Measurements from ENCODE around the gene KIAA0040. TPM values are rescaled to one million over a fixed set of nuclear protein-coding genes. Genes with fewer than 3 reads are reported as not detected.

KIAA0040 gene
- total RNA-seq, 1 experiment from 2014 or later = 0.31 TPM

DNA sequence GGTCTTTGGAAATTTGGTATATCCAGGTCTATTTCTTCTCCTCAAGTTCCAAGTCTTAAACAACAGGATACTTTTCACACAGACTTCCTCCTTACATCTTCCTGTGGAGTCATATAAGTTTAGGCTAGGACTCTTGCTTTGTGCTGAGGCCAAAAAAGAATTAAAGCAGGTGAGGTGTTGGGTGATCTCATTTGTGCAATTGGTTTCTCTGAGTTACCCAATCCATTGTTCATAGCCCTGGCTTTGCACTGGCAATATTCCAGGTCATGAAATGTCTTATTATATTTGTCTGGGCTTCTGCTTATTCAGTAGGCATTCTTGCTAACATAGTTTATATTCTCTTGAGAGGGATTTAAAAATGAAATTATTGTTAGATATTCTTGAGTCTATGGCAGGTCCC, 14.1 kb upstream of the KIAA0040 start:
- H3K9me3 ChIP-seq (ENCODE audit: control insufficient read depth, insufficient read depth, low read depth, low read length) = no peaks in the 10 kb centered on the region
- intact Hi-C loops (cut with micrococcal nuclease; ENCODE audit: unreplicated experiment) (no loop called here), in situ Hi-C loops (cut with HindIII; ENCODE audit: low pct_unique_long_range_greater_than_20kb, low sequenced_read_pairs) (no loop called here)
- DNase-seq (ENCODE audit: low read depth, low spot score) (no peak), ATAC-seq (no peak)
- no TSS peak for BruUV-seq (replicated peaks)
- ChIA-PET CTCF (no interaction called here), POLR2A (no interaction called here)
- H3K27ac ChIP-seq (ENCODE audit: low read length) = no peak overlapping the region
- no peaks in the 10 kb centered on the region for H3K4me1 ChIP-seq (ENCODE audit: control insufficient read depth, insufficient read depth, low read length)
- H3K4me3 ChIP-seq (ENCODE audit: low read depth in 2 of 2, low read length in 2 of 2) = no peak overlapping the region
- TF ChIP-seq SIN3A (IDR thresholded peaks at IDR 0.05; ENCODE audit: borderline replicate concordance, insufficient read depth, low read depth, low read length) = no peak
- no peak for TF ChIP-seq TCF7L2 (IDR thresholded peaks at IDR 0.05; ENCODE audit: low read depth, low read length)
- TF ChIP-seq POLR2AphosphoS5 (IDR thresholded peaks at IDR 0.05; ENCODE audit: low read depth, low read length) = no peak
- H3K27me3 ChIP-seq (ENCODE audit: control insufficient read depth, insufficient read depth, low read length) = peaks cover 2% of the 10 kb centered on the region; the same call in 1 of the 2 replicates
- no peaks in the 10 kb centered on the region for H3K36me3 ChIP-seq (ENCODE audit: control insufficient read depth, insufficient read depth, low read length)

DNA sequence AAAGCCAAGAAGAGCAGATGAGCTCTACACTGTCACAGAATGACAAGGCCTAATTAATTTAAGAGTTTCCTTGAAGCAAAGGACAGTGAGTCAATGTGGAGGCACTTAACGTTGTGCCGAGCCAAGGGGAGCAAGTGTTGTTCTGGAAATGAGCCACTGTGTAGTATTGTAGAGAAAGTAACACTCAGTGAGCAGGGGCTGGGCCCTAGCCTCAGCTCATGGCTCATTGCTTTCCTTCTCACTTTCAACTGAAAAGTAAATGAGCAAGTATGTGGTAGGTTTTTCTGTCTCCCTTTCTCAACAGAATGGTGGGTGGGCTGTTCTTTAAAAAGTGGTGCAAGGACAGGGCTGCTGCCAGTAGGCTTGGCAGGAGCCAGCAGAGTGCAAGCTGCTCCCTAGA, 11.8 kb upstream of the KIAA0040 start:
- in situ Hi-C loops (cut with HindIII; ENCODE audit: low pct_unique_long_range_greater_than_20kb, low sequenced_read_pairs) (no loop called here), intact Hi-C loops (cut with micrococcal nuclease; ENCODE audit: unreplicated experiment) (no loop called here)
- Histone ChIP-seq H3K36me3 (ENCODE audit: control insufficient read depth, insufficient read depth, low read length) (no peaks in the 10 kb centered on the region), H3K27me3 (ENCODE audit: control insufficient read depth, insufficient read depth, low read length) (peaks cover 8% of the 10 kb centered on the region), H3K4me3 (ENCODE audit: low read depth in 2 of 2, low read length in 2 of 2) (no peak overlapping the region), H3K4me1 (ENCODE audit: control insufficient read depth, insufficient read depth, low read length) (no peaks in the 10 kb centered on the region), H3K9me3 (ENCODE audit: control insufficient read depth, insufficient read depth, low read depth, low read length) (no peaks in the 10 kb centered on the region), H3K27ac (ENCODE audit: low read length) (no peak overlapping the region)
- POLR2A ChIA-PET = no interaction called here
- no peak for DNase-seq (ENCODE audit: low read depth, low spot score)
- BruUV-seq (replicated peaks) = no TSS peak
- TF ChIP-seq, protein P1, sequence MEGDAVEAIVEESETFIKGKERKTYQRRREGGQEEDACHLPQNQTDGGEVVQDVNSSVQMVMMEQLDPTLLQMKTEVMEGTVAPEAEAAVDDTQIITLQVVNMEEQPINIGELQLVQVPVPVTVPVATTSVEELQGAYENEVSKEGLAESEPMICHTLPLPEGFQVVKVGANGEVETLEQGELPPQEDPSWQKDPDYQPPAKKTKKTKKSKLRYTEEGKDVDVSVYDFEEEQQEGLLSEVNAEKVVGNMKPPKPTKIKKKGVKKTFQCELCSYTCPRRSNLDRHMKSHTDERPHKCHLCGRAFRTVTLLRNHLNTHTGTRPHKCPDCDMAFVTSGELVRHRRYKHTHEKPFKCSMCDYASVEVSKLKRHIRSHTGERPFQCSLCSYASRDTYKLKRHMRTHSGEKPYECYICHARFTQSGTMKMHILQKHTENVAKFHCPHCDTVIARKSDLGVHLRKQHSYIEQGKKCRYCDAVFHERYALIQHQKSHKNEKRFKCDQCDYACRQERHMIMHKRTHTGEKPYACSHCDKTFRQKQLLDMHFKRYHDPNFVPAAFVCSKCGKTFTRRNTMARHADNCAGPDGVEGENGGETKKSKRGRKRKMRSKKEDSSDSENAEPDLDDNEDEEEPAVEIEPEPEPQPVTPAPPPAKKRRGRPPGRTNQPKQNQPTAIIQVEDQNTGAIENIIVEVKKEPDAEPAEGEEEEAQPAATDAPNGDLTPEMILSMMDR (IDR thresholded peaks at IDR 0.05) = no peak
- TF ChIP-seq TCF7L2 (IDR thresholded peaks at IDR 0.05; ENCODE audit: low read depth, low read length) (no peak), SIN3A (IDR thresholded peaks at IDR 0.05; ENCODE audit: borderline replicate concordance, insufficient read depth, low read depth, low read length) (no peak), POLR2AphosphoS5 (IDR thresholded peaks at IDR 0.05; ENCODE audit: low read depth, low read length) (no peak)
- TF ChIP-seq, protein P2, sequence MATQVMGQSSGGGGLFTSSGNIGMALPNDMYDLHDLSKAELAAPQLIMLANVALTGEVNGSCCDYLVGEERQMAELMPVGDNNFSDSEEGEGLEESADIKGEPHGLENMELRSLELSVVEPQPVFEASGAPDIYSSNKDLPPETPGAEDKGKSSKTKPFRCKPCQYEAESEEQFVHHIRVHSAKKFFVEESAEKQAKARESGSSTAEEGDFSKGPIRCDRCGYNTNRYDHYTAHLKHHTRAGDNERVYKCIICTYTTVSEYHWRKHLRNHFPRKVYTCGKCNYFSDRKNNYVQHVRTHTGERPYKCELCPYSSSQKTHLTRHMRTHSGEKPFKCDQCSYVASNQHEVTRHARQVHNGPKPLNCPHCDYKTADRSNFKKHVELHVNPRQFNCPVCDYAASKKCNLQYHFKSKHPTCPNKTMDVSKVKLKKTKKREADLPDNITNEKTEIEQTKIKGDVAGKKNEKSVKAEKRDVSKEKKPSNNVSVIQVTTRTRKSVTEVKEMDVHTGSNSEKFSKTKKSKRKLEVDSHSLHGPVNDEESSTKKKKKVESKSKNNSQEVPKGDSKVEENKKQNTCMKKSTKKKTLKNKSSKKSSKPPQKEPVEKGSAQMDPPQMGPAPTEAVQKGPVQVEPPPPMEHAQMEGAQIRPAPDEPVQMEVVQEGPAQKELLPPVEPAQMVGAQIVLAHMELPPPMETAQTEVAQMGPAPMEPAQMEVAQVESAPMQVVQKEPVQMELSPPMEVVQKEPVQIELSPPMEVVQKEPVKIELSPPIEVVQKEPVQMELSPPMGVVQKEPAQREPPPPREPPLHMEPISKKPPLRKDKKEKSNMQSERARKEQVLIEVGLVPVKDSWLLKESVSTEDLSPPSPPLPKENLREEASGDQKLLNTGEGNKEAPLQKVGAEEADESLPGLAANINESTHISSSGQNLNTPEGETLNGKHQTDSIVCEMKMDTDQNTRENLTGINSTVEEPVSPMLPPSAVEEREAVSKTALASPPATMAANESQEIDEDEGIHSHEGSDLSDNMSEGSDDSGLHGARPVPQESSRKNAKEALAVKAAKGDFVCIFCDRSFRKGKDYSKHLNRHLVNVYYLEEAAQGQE (IDR thresholded peaks at IDR 0.05; ENCODE audit: insufficient read depth in 1 of 2, low read depth in 2 of 2, low read length in 1 of 2) = no peak
- ATAC-seq = no peak
- CTCF ChIA-PET = no interaction called here

DNA sequence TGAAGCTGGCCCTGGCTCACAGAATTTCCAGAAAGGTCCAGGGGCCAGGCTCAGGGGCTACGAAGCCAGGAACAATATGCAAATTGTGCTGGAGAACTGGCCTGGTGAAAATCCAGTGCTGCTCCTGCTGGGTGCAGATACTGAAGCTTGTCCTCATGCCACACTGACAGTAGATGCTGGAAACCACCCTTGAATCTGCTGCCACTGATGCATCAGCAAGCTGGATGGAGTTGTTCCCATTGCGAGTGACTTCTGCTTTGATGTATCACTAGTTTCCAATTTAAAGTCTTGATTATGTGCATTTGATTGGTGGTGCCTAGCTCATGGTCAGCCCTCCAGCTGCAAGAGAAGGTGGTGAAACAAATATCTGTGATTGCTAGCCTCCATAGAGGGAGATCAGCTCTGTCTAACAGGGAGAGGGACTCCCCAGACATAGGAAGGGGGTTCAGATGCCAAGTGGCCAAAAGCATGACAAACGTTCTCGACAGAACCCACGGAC, 11.0 kb upstream of the KIAA0040 start:
- H3K36me3 ChIP-seq (ENCODE audit: control insufficient read depth, insufficient read depth, low read length) = no peaks in the 10 kb centered on the region
- H3K9me3 ChIP-seq (ENCODE audit: control insufficient read depth, insufficient read depth, low read depth, low read length) = no peaks in the 10 kb centered on the region
- TF ChIP-seq SIN3A (IDR thresholded peaks at IDR 0.05; ENCODE audit: borderline replicate concordance, insufficient read depth, low read depth, low read length) = no peak
- BruUV-seq (replicated peaks) = no TSS peak
- no peak overlapping the region for H3K4me3 ChIP-seq (ENCODE audit: low read depth in 2 of 2, low read length in 2 of 2)
- POLR2A ChIA-PET = no interaction called here
- in situ Hi-C loops (cut with HindIII; ENCODE audit: low pct_unique_long_range_greater_than_20kb, low sequenced_read_pairs) = no loop called here
- ATAC-seq (no peak), DNase-seq (ENCODE audit: low read depth, low spot score) (no peak)
- peaks cover 8% of the 10 kb centered on the region for H3K27me3 ChIP-seq (ENCODE audit: control insufficient read depth, insufficient read depth, low read length)
- no peak overlapping the region for H3K27ac ChIP-seq (ENCODE audit: low read length)
- CTCF ChIA-PET = no interaction called here
- intact Hi-C loops (cut with micrococcal nuclease; ENCODE audit: unreplicated experiment) = no loop called here
- no peaks in the 10 kb centered on the region for H3K4me1 ChIP-seq (ENCODE audit: control insufficient read depth, insufficient read depth, low read length)

Measured in Panc1 (cell line).